ENCODE data around the gene KRT15. TPM values are rescaled to one million over a fixed set of nuclear protein-coding genes. Genes with fewer than 3 reads are reported as not detected.

KRT15 gene
- total and polyA plus RNA-seq, 2 of the 4 experiments (the other 2 are of a cell fraction): 2.9 to 5.3 TPM

GRCh38 chr17:41476866-41477815 is 41.5 kb downstream of the KRT15 start:
- H3K4me1 ChIP-seq (ENCODE audit: control insufficient read depth, insufficient read depth, low read length): no peaks in the 10 kb centered on the region
- no peak overlapping the region for H4K5ac ChIP-seq (ENCODE audit: low read depth, low read length)
- no peaks in the 10 kb centered on the region for H3K36me3 ChIP-seq (ENCODE audit: control insufficient read depth, insufficient read depth, low read length)
- H2BK15ac ChIP-seq (ENCODE audit: low read depth, low read length): no peak overlapping the region
- no peak overlapping the region for H3K56ac ChIP-seq (ENCODE audit: extremely low read depth, insufficient read depth, low read length)
- no peak overlapping the region for H2BK20ac ChIP-seq (ENCODE audit: low read depth, low read length)
- H2AFZ ChIP-seq (replicated peaks; ENCODE audit: low read length, poor library complexity): no peak overlapping the region
- no peak overlapping the region for H3K23ac ChIP-seq (ENCODE audit: low read depth, low read length)
- H4K8ac ChIP-seq (ENCODE audit: low read depth in 2 of 2, low read length in 2 of 2): no peak overlapping the region
- WGBS, 2 experiments (ENCODE audit: extremely low coverage in 2 of 2, insufficient read length in 1 of 2): 79% methylated on average over 12 of the region's 22 CpGs; no CpG with 5 or more reads in 1 of the 2 experiments
- no peak overlapping the region for H3K14ac ChIP-seq (replicated peaks; ENCODE audit: low read depth, low read length)
- peaks cover 3% of the 10 kb centered on the region; the same call in 1 of the 2 replicates for H3K9me1 ChIP-seq (ENCODE audit: insufficient read depth, low read length)
- no peak for DNase-seq
- H2BK5ac ChIP-seq (ENCODE audit: low read depth, low read length, poor library complexity, severe bottlenecking): no peak overlapping the region
- H3K9me3 ChIP-seq (ENCODE audit: control insufficient read depth, insufficient read depth, low read length): peaks cover 5% of the 10 kb centered on the region
- H3K9ac ChIP-seq (ENCODE audit: low read depth, low read length): no peak overlapping the region
- no peak overlapping the region for H3K4me3 ChIP-seq (ENCODE audit: insufficient read depth, low read depth, low read length)
- H3K79me1 ChIP-seq (ENCODE audit: low read depth in 1 of 2, low read length in 2 of 2): no peaks in the 10 kb centered on the region
- no peak overlapping the region for H2BK120ac ChIP-seq (ENCODE audit: low read depth, low read length)
- in situ Hi-C loops (cut with MboI; ENCODE audit: low sequenced_read_pairs) (no loop called here), intact Hi-C loops (cut with micrococcal nuclease) (no loop called here), dilution Hi-C loops (cut with HindIII; ENCODE audit: low sequenced_read_pairs, unreplicated experiment) (no loop called here)
- no peak for ATAC-seq (ENCODE audit: low read depth)
- ChIA-PET POLR2A (ENCODE audit: unreplicated experiment) (no interaction called here), CTCF (interaction anchor here (0.7 kb wide), 1 partner anchor 12 kb away, joined by 3 read pairs; no protein-coding TSS in a partner anchor)
- no peak overlapping the region for H2AK5ac ChIP-seq (ENCODE audit: low read depth, low read length)
- no peak overlapping the region for H3K27ac ChIP-seq (ENCODE audit: insufficient read depth, low read length)
- no peak overlapping the region for H2AK9ac ChIP-seq (replicated peaks; ENCODE audit: low read depth, low read length, poor library complexity)
- no peak overlapping the region for H3K4ac ChIP-seq (ENCODE audit: low read depth, low read length)
- H3K18ac ChIP-seq (ENCODE audit: low read depth, low read length): no peak overlapping the region
- H3K4me2 ChIP-seq (ENCODE audit: low read depth, low read length): no peak overlapping the region
- H4K91ac ChIP-seq (ENCODE audit: insufficient read depth, low read depth, low read length): no peak overlapping the region
- no TSS peak for BruUV-seq (replicated peaks)
- peaks cover 16% of the 10 kb centered on the region for H3K27me3 ChIP-seq (ENCODE audit: control insufficient read depth, insufficient read depth, low read length)
- no peaks in the 10 kb centered on the region for H4K20me1 ChIP-seq (ENCODE audit: insufficient read depth, low read length)
- TF ChIP-seq MXI1 (IDR thresholded peaks at IDR 0.05; ENCODE audit: borderline replicate concordance, low read depth, low read length): no peak
- TF ChIP-seq MAFK (IDR thresholded peaks at IDR 0.05; ENCODE audit: low read depth, low read length): no peak
- no peak for TF ChIP-seq FOS (IDR thresholded peaks at IDR 0.05; ENCODE audit: low read depth, low read length)
- TF ChIP-seq ELK1 (IDR thresholded peaks at IDR 0.05; ENCODE audit: borderline replicate concordance, low read depth, low read length): no peak
- no peak for TF ChIP-seq USF2 (IDR thresholded peaks at IDR 0.05; ENCODE audit: low read depth, low read length)
- TF ChIP-seq CTCF (conservative IDR thresholded peaks at IDR 0.05; ENCODE audit: low read depth, low read length): no peak
- no peak for TF ChIP-seq RCOR1 (IDR thresholded peaks at IDR 0.05; ENCODE audit: insufficient replicate concordance, low read length)
- no peak for TF ChIP-seq RFX5 (IDR thresholded peaks at IDR 0.05; ENCODE audit: low read depth, low read length)
- TF ChIP-seq BHLHE40 (IDR thresholded peaks at IDR 0.05; ENCODE audit: low read depth, low read length): no peak
- no peak for TF ChIP-seq NFE2L2 (IDR thresholded peaks at IDR 0.05; ENCODE audit: low read depth, low read length)
- TF ChIP-seq RAD21 (IDR thresholded peaks at IDR 0.05; ENCODE audit: low read length): no peak
- TF ChIP-seq CHD1 (IDR thresholded peaks at IDR 0.05; ENCODE audit: low read depth, low read length): no peak
- TF ChIP-seq MAZ (IDR thresholded peaks at IDR 0.05; ENCODE audit: borderline replicate concordance, low read depth, low read length): no peak
- no peak for TF ChIP-seq CEBPB (IDR thresholded peaks at IDR 0.05; ENCODE audit: low read depth, low read length)
